Neural progenitor cell (in vitro differentiated cells): ENCODE results near the gene VPS26A.

Experiments
- CTCF ChIP-seq: fragments of 200-600 bp; sonication (generic); IDR thresholded peaks from 2 replicates; pipeline ENCODE4 v1.5.1; 2017; ENCODE audit warnings: antibody characterized with exemption, mild to moderate bottlenecking
- EZH2 ChIP-seq: fragments of 200-600 bp; sonication (generic); IDR thresholded peaks from 2 replicates; pipeline ENCODE4 v1.6.1; 2017; ENCODE audit warnings: antibody characterized with exemption, mild to moderate bottlenecking, moderate library complexity

GRCh38 chr10:69088471-69088769, 35.6 kb upstream of the VPS26A start:
- no peak for TF ChIP-seq CTCF
- no peak for TF ChIP-seq EZH2
